DND-41 (cell line): ENCODE results near the gene C9orf85.

Source experiments
- EZH2 ChIP-seq: IDR thresholded peaks from 3 replicates; pipeline ENCODE4 v1.6.1; 2012; ENCODE audit warnings: borderline replicate concordance, low read depth, mild to moderate bottlenecking, moderate library complexity, low read length, inconsistent platforms; ENCODE audit not compliant: severe bottlenecking
- TF ChIP-seq, protein P1 (sequence below): IDR thresholded peaks from 2 replicates; pipeline ENCODE4 v1.5.1; 2012; ENCODE audit warnings: borderline replicate concordance, low read length, moderate library complexity, mild to moderate bottlenecking; ENCODE audit not compliant: poor library complexity, severe bottlenecking; ENCODE audit errors: extremely low read depth

DNA sequence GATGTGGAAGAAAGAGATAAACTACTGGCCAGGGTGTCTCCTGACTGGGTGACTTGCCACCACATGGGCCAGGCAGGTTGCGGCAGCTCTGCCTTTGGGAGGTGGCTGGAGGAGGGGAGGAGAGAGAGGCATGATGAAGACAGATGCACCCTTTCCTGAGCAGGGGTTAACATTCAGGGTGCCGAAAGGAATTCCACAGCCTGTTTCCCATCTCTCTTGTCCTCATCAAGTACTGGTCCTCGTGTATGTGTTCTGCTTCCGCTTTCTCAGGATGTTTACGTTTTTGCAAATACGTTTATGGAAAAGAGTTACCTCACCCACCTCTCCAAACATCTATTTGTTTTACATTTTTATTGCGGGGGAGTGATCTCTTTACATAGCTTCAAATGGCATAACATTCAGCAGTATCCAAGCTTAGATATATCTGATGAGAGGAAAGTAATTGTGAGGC is 73.4 kb downstream of the C9orf85 start:
- TF ChIP-seq, protein P1, sequence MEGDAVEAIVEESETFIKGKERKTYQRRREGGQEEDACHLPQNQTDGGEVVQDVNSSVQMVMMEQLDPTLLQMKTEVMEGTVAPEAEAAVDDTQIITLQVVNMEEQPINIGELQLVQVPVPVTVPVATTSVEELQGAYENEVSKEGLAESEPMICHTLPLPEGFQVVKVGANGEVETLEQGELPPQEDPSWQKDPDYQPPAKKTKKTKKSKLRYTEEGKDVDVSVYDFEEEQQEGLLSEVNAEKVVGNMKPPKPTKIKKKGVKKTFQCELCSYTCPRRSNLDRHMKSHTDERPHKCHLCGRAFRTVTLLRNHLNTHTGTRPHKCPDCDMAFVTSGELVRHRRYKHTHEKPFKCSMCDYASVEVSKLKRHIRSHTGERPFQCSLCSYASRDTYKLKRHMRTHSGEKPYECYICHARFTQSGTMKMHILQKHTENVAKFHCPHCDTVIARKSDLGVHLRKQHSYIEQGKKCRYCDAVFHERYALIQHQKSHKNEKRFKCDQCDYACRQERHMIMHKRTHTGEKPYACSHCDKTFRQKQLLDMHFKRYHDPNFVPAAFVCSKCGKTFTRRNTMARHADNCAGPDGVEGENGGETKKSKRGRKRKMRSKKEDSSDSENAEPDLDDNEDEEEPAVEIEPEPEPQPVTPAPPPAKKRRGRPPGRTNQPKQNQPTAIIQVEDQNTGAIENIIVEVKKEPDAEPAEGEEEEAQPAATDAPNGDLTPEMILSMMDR, result no peak
- no peak for TF ChIP-seq EZH2
